ENCODE measurements around the gene PLA2G12A.

PLA2G12A gene

DNA sequence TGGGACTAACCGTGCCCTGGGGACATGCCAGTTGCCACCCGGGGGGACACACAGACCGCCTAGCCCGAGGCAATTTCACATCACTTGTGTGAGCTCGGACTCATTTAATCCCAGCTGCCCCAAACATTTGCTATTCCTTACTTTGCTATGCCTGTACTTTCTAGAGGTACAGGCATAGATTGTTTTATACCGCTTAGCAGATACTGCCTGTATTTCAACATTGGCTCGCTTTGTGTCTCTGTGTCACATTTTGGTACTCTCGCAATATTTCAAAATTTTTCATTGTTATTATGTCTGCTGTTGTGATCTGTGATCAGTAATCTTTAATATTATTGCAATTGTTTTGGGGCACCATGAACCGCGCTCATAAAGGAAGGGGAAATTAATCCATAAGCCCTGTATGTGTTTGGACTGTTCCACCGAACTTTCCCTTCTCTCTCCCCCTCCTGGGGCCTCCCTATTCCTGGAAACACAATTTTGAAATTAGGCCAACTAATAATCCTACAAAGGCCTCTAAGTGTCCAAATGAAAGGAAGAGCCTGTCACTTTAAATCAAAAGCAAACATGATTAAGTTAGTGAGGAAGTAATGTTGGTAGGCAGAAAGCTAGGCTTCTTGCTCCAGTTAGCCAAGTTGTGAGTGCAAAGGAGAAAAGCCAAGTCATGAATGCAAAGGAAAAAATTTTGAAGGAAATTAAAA, 26.1 kb downstream of the PLA2G12A start (continued):
- TF ChIP-seq ZSCAN4 (tag by site-specific recombination; IDR thresholded peaks at IDR 0.05) (no peak), KLF1 (tag by site-specific recombination; IDR thresholded peaks at IDR 0.05) (no peak), BCL11A (tag by site-specific recombination; IDR thresholded peaks at IDR 0.05; ENCODE audit: low read depth) (no peak), ZNF394 (tag by site-specific recombination; IDR thresholded peaks at IDR 0.05; ENCODE audit: borderline replicate concordance) (no peak), ZNF560 (tag by site-specific recombination; IDR thresholded peaks at IDR 0.05; ENCODE audit: borderline replicate concordance) (no peak), ZNF645 (tag by site-specific recombination; IDR thresholded peaks at IDR 0.05) (no peak)
- TF ChIP-seq, protein P1, sequence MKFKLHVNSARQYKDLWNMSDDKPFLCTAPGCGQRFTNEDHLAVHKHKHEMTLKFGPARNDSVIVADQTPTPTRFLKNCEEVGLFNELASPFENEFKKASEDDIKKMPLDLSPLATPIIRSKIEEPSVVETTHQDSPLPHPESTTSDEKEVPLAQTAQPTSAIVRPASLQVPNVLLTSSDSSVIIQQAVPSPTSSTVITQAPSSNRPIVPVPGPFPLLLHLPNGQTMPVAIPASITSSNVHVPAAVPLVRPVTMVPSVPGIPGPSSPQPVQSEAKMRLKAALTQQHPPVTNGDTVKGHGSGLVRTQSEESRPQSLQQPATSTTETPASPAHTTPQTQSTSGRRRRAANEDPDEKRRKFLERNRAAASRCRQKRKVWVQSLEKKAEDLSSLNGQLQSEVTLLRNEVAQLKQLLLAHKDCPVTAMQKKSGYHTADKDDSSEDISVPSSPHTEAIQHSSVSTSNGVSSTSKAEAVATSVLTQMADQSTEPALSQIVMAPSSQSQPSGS (tag by site-specific recombination; IDR thresholded peaks at IDR 0.05; ENCODE audit: low read depth), result no peak

GRCh38 chr4:109702950-109703663, 26.8 kb downstream of the PLA2G12A start, which contains the start of gene CASP6:
Gene CASP6 (minus strand): TSS chr4:109703445. CDS start chr4:109703395, 50 bp downstream.
- ChIA-PET CTCF (interaction anchor here (0.7 kb wide), 2 partner anchors 15 to 78 kb away, joined by 3 to 4 read pairs; no protein-coding TSS in a partner anchor), POLR2A (interaction anchor here (0.6 to 1.1 kb wide), 3 partner anchors 10 to 143 kb away, joined by 3 to 6 read pairs (median 4); partner anchors contain the start of genes MCUB and PLA2G12A)
- Histone ChIP-seq H3K4me1 (ENCODE audit: control insufficient read depth, insufficient read depth, low read length) (no peaks in the 10 kb centered on the region), H3K9me3 (ENCODE audit: control insufficient read depth, insufficient read depth, low read depth, low read length) (no peaks in the 10 kb centered on the region), H3K4me3 (ENCODE audit: low read depth, low read length) (peak within 1 kb of the TSS; percentile 51), H3K36me3 (ENCODE audit: control insufficient read depth in 2 of 2, insufficient read depth in 1 of 2, low read length in 2 of 2) (peaks cover 0 to 19% of the 10 kb centered on the region in 2 experiments; a peak in 1 of 3 replicates), H3K27ac (ENCODE audit: extremely low read depth, low read depth, low read length) (peak within 1 kb of the TSS; percentile 62)
- TF ChIP-seq, protein P2, sequence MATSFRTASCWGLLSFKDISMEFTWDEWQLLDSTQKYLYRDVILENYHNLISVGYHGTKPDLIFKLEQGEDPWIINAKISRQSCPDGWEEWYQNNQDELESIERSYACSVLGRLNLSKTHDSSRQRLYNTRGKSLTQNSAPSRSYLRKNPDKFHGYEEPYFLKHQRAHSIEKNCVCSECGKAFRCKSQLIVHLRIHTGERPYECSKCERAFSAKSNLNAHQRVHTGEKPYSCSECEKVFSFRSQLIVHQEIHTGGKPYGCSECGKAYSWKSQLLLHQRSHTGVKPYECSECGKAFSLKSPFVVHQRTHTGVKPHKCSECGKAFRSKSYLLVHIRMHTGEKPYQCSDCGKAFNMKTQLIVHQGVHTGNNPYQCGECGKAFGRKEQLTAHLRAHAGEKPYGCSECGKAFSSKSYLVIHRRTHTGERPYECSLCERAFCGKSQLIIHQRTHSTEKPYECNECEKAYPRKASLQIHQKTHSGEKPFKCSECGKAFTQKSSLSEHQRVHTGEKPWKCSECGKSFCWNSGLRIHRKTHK (tag by site-specific recombination; IDR thresholded peaks at IDR 0.05), result no peak
- TF ChIP-seq ZNF394 (tag by site-specific recombination; IDR thresholded peaks at IDR 0.05; ENCODE audit: borderline replicate concordance) (peak; percentile 22; the same call in 1 of the 2 replicates), ZNF530 (tag by site-specific recombination; IDR thresholded peaks at IDR 0.05; ENCODE audit: low read depth) (no peak), ZNF558 (tag by site-specific recombination; IDR thresholded peaks at IDR 0.05) (no peak), ZFP69B (tag by site-specific recombination; IDR thresholded peaks at IDR 0.05) (0 out of 2 replicates have a peak, but pooled peaks have one; percentile 23), MEIS1 (CRISPR knock-in tag; IDR thresholded peaks at IDR 0.05; ENCODE audit: borderline replicate concordance) (no peak), ZNF777 (tag by site-specific recombination; IDR thresholded peaks at IDR 0.05; ENCODE audit: borderline replicate concordance) (no peak), ZNF623 (tag by site-specific recombination; IDR thresholded peaks at IDR 0.05) (no peak), ZNF548 (tag by site-specific recombination; IDR thresholded peaks at IDR 0.05) (no peak), ZNF391 (tag by site-specific recombination; IDR thresholded peaks at IDR 0.05; ENCODE audit: borderline replicate concordance, low read depth) (0 out of 2 replicates have a peak, but pooled peaks have one; percentile 21), GLIS1 (tag by site-specific recombination; IDR thresholded peaks at IDR 0.05) (peak; percentile 72), ZNF501 (tag by site-specific recombination; IDR thresholded peaks at IDR 0.05) (peak; percentile 56; the same call in 1 of the 2 replicates), ZSCAN5A (tag by site-specific recombination; IDR thresholded peaks at IDR 0.05) (no peak), MYNN (tag by site-specific recombination; IDR thresholded peaks at IDR 0.05; ENCODE audit: borderline replicate concordance) (no peak), TRIM28 (IDR thresholded peaks at IDR 0.05; ENCODE audit: borderline replicate concordance, low read length) (no peak), ZNF202 (tag by site-specific recombination; IDR thresholded peaks at IDR 0.05; ENCODE audit: borderline replicate concordance) (no peak), SP2 (tag by site-specific recombination; IDR thresholded peaks at IDR 0.05) (peak; percentile 80), SALL2 (tag by site-specific recombination; IDR thresholded peaks at IDR 0.05; ENCODE audit: borderline replicate concordance) (no peak)

Measured in HEK293 (cell line).